Hepatocyte (in vitro differentiated cells): ENCODE data around the gene CTNNA3.

Experiments
- CTCF ChIP-seq: fragments of 200-600 bp; sonication (generic); IDR thresholded peaks from 2 replicates; pipeline ENCODE4 v1.5.1; 2016; ENCODE audit warnings: antibody characterized with exemption, mild to moderate bottlenecking; ENCODE audit not compliant: poor library complexity
- EZH2phosphoT487 ChIP-seq: fragments of 200-600 bp; sonication (generic); IDR thresholded peaks from one replicate; pipeline ENCODE4 v1.6.1; 2018; ENCODE audit warnings: antibody characterized with exemption, mild to moderate bottlenecking, low read depth, moderate library complexity; ENCODE audit not compliant: unreplicated experiment, severe bottlenecking

GRCh38 chr10:67664942-67665341, 31.1 kb downstream of the CTNNA3 start:
- no peak for TF ChIP-seq CTCF
- TF ChIP-seq EZH2phosphoT487 = no peak
